GM23338 (cell line): ENCODE data around the gene HBA1. TPM values are rescaled to one million over a fixed set of nuclear protein-coding genes. Genes with fewer than 3 reads are reported as not detected.
"Not testable (repeated sequence)": the region's sequence is repeated elsewhere in the genome, so short reads cannot be mapped to it uniquely, and the experiment has no call there.

Experiments
- ATAC-seq: fragments of 200-7000 bp; cut with Tn5 transposase; 3 replicates; pipeline ENCODE4 v1.9.1; 2020
- DNase-seq: peaks from one replicate; pipeline ENCODE4 v3.0.0-alpha.2; 2015; ENCODE audit warnings: low spot score
- H2AFZ ChIP-seq: fragments of 200-600 bp; sonication (generic); 2 replicates; pipeline ENCODE4 v1.8.0; 2016; ENCODE audit warnings: antibody characterized with exemption, mild to moderate bottlenecking, moderate library complexity
- H3F3A ChIP-seq: fragments of 200-600 bp; sonication (generic); replicated peaks from 2 replicates; pipeline ENCODE4 v1.8.0; 2017; ENCODE audit warnings: antibody characterized with exemption, mixed run types, low read depth
- H3K27ac ChIP-seq: fragments of 200-600 bp; sonication (generic); 2 replicates; pipeline ENCODE4 v1.6.1; 2016; ENCODE audit warnings: low read depth
- H3K27me3 ChIP-seq: fragments of 200-600 bp; sonication (generic); 2 replicates; pipeline ENCODE4 v1.8.0; 2016; ENCODE audit warnings: mild to moderate bottlenecking, mixed run types, moderate library complexity; ENCODE audit not compliant: insufficient read depth
- H3K36me3 ChIP-seq: fragments of 200-600 bp; sonication (generic); 2 replicates; pipeline ENCODE4 v1.8.0; 2016; ENCODE audit warnings: mild to moderate bottlenecking; ENCODE audit not compliant: insufficient read depth
- H3K4me1 ChIP-seq: fragments of 200-600 bp; sonication (generic); 2 replicates; pipeline ENCODE4 v1.8.0; 2016; ENCODE audit warnings: mild to moderate bottlenecking, moderate library complexity; ENCODE audit not compliant: insufficient read depth
- H3K4me2 ChIP-seq: fragments of 200-600 bp; sonication (generic); 2 replicates; pipeline ENCODE4 v1.7.1; 2017; ENCODE audit warnings: mixed run types
- H3K4me3 ChIP-seq: fragments of 200-600 bp; sonication (generic); 2 replicates; pipeline ENCODE4 v1.6.1; 2016; ENCODE audit warnings: mixed run types
- H3K79me2 ChIP-seq: fragments of 200-600 bp; sonication (generic); replicated peaks from 2 replicates; pipeline ENCODE4 v1.8.0; 2017; ENCODE audit warnings: mild to moderate bottlenecking; ENCODE audit not compliant: insufficient read depth
- H3K9me2 ChIP-seq: fragments of 200-600 bp; sonication (generic); 2 replicates; pipeline ENCODE4 v1.8.0; 2017; ENCODE audit not compliant: insufficient read depth
- H4K20me1 ChIP-seq: fragments of 200-600 bp; sonication (generic); replicated peaks from 2 replicates; pipeline ENCODE4 v1.8.0; 2017; ENCODE audit warnings: mild to moderate bottlenecking; ENCODE audit not compliant: insufficient read depth
- H3K27ac Mint-ChIP-seq: 2 replicates; pipeline ENCODE4 v1.8.0; 2020; ENCODE audit warnings: inconsistent platforms, mild to moderate bottlenecking, moderate library complexity, mixed read lengths
- H3K27me3 Mint-ChIP-seq: 3 replicates; pipeline ENCODE4 v1.8.0; 2022; ENCODE audit warnings: low read depth, mild to moderate bottlenecking, moderate library complexity, mixed read lengths, inconsistent platforms; ENCODE audit not compliant: insufficient read depth, poor library complexity
- H3K36me3 Mint-ChIP-seq: 3 replicates; pipeline ENCODE4 v1.8.0; 2021; ENCODE audit warnings: low read depth, mild to moderate bottlenecking, inconsistent platforms, moderate library complexity, mixed read lengths
- H3K4me1 Mint-ChIP-seq: 3 replicates; pipeline ENCODE4 v1.8.0; 2020; ENCODE audit warnings: mild to moderate bottlenecking, inconsistent platforms, mixed read lengths
- H3K4me3 Mint-ChIP-seq: 3 replicates; pipeline ENCODE4 v1.8.0; 2021; ENCODE audit warnings: moderate library complexity, mild to moderate bottlenecking, inconsistent platforms, mixed read lengths
- H3K9me3 Mint-ChIP-seq: 3 replicates; pipeline ENCODE4 v1.8.0; 2020; ENCODE audit warnings: moderate library complexity, mild to moderate bottlenecking, inconsistent platforms, mixed read lengths
- EZH2 ChIP-seq: fragments of 200-600 bp; sonication (generic); IDR thresholded peaks from one replicate; pipeline ENCODE4 v1.8.0; 2017; ENCODE audit warnings: antibody characterized with exemption, mild to moderate bottlenecking, low read depth; ENCODE audit not compliant: unreplicated experiment
- REST ChIP-seq: IDR thresholded peaks from one replicate; pipeline ENCODE4 v1.6.1; 2018; ENCODE audit warnings: antibody characterized with exemption; ENCODE audit not compliant: unreplicated experiment
- ZNF114 ChIP-seq: fragments of 250-450 bp; sonication (Bioruptor Pico); IDR thresholded peaks from 2 replicates; pipeline ENCODE4 v1.5.0; 2020; ENCODE audit warnings: mild to moderate bottlenecking, moderate library complexity
- polyA plus RNA-seq: library from polyadenylated mRNA; unstranded; fragments of >200 nt; fragmentation: Nextera tagmentation; extraction: Ambion mirVana; gene quantifications from 2 replicates; pipeline ENCODE4 v1.2.1, GENCODE V29; 2016
- total RNA-seq: library from RNA; depleted of rRNA; stranded (reverse); fragments of >200 nt; shearing (Covaris generic); gene quantifications from 2 replicates; pipeline ENCODE4 v1.2.3, GENCODE V29; 2014

HBA1 gene
- total and polyA plus RNA-seq, 2 experiments from 2014 or later: 6.7 TPM; not detected in 1

- not testable (repeated sequence) for H3K9me3 Mint-ChIP-seq, H3K36me3 ChIP-seq, H3K4me2 ChIP-seq, H3K9me2 ChIP-seq, ATAC-seq, H3K36me3 Mint-ChIP-seq, H2AFZ ChIP-seq, H4K20me1 ChIP-seq, H3K27ac ChIP-seq, DNase-seq, H3K27ac Mint-ChIP-seq, H3K79me2 ChIP-seq, H3F3A ChIP-seq, H3K4me3 Mint-ChIP-seq, H3K4me3 ChIP-seq
- Histone ChIP-seq H3K27me3 (peaks cover 60% of the 10 kb centered on the region), H3K4me1 (peaks cover 21% of the 10 kb centered on the region; the same call in 1 of the 2 replicates)
- peaks cover 43% of the 10 kb centered on the region for H3K27me3 Mint-ChIP-seq
- H3K4me1 Mint-ChIP-seq: peaks cover 12% of the 10 kb centered on the region
Observed at GRCh38 chr16:163139-163538, 13.3 kb upstream of the HBA1 start.

- H3K9me2 ChIP-seq, ATAC-seq, H3K79me2 ChIP-seq, H3K4me2 ChIP-seq, H3K36me3 Mint-ChIP-seq, H2AFZ ChIP-seq, H4K20me1 ChIP-seq, H3K27ac Mint-ChIP-seq, H3K9me3 Mint-ChIP-seq, H3K27ac ChIP-seq, H3F3A ChIP-seq, DNase-seq, H3K36me3 ChIP-seq, H3K4me3 Mint-ChIP-seq, H3K4me3 ChIP-seq: not testable (repeated sequence)
- Mint-ChIP-seq H3K4me1 (peaks cover 17% of the 10 kb centered on the region), H3K27me3 (peaks cover 48% of the 10 kb centered on the region)
- peaks cover 27% of the 10 kb centered on the region; the same call in 1 of the 2 replicates for H3K4me1 ChIP-seq
- H3K27me3 ChIP-seq: peaks cover 61% of the 10 kb centered on the region
Observed at GRCh38 chr16:163696-164095, 12.8 kb upstream of the HBA1 start.

- not testable (repeated sequence) for H3K36me3 Mint-ChIP-seq, H2AFZ ChIP-seq, H3F3A ChIP-seq, H4K20me1 ChIP-seq, H3K79me2 ChIP-seq, H3K4me2 ChIP-seq, H3K9me3 Mint-ChIP-seq, H3K4me3 Mint-ChIP-seq, DNase-seq, H3K27ac Mint-ChIP-seq, H3K4me3 ChIP-seq, H3K36me3 ChIP-seq, H3K9me2 ChIP-seq, H3K27ac ChIP-seq
- Mint-ChIP-seq H3K4me1 (peaks cover 23% of the 10 kb centered on the region), H3K27me3 (peaks cover 53% of the 10 kb centered on the region)
- Histone ChIP-seq H3K27me3 (peaks cover 63% of the 10 kb centered on the region), H3K4me1 (peaks cover 33% of the 10 kb centered on the region; the same call in 1 of the 2 replicates)
- peak; percentile 14 for ATAC-seq
Observed at GRCh38 chr16:164134-164823, 12.2 kb upstream of the HBA1 start.

- H3K4me3 ChIP-seq: peak overlapping the region; percentile 64
- H3K27ac ChIP-seq: no peak overlapping the region
- no peaks in the 10 kb centered on the region for H3K9me2 ChIP-seq
- peaks cover 9% of the 10 kb centered on the region for H3F3A ChIP-seq
- peaks cover 29% of the 10 kb centered on the region for H3K4me1 Mint-ChIP-seq
- peak overlapping the region; percentile 67 for H3K4me3 Mint-ChIP-seq
- no peaks in the 10 kb centered on the region for H3K79me2 ChIP-seq
- no peaks in the 10 kb centered on the region for H3K36me3 Mint-ChIP-seq
- H3K4me1 ChIP-seq: peaks cover 34% of the 10 kb centered on the region; the same call in 1 of the 2 replicates
- H3K27ac Mint-ChIP-seq: no peak overlapping the region
- peaks cover 53% of the 10 kb centered on the region for H3K27me3 Mint-ChIP-seq
- DNase-seq (peak; percentile 58), ATAC-seq (peak; percentile 17)
- peaks cover 67% of the 10 kb centered on the region for H3K27me3 ChIP-seq
- H3K9me3 Mint-ChIP-seq: no peaks in the 10 kb centered on the region
- H3K36me3 ChIP-seq: no peaks in the 10 kb centered on the region
- peak overlapping the region; percentile 88 for H3K4me2 ChIP-seq
- H4K20me1 ChIP-seq: no peaks in the 10 kb centered on the region; the same call in 1 of the 2 replicates
- peak overlapping the region; percentile 94 for H2AFZ ChIP-seq
- peak; percentile 79 for TF ChIP-seq EZH2
- TF ChIP-seq ZNF114 (CRISPR knock-in tag): no peak
- TF ChIP-seq REST: no peak
Observed at GRCh38 chr16:164827-165538, 11.5 kb upstream of the HBA1 start.
